ENCODE results near the gene ZRSR2. TPM values are rescaled to one million over a fixed set of nuclear protein-coding genes. Genes with fewer than 3 reads are reported as not detected.

ZRSR2 gene
- total and polyA plus RNA-seq, 9 of the 15 experiments (the other 6 are each of a cell fraction or from before 2014, with no cell fraction given): 3.5 to 19.5 (median 8.6) TPM

GRCh38 chrX:15789979-15790768, at the start of gene ZRSR2 (continued):
- TF ChIP-seq HEY1 (CRISPR knock-in tag; IDR thresholded peaks at IDR 0.05; ENCODE audit: borderline replicate concordance) (no peak), TBL1XR1 (IDR thresholded peaks at IDR 0.05; ENCODE audit: low read length in 2 of 2) (no peak), SPI1 (IDR thresholded peaks at IDR 0.05; ENCODE audit: borderline replicate concordance, low read depth, low read length) (no peak), ZNF507 (tag; conservative IDR thresholded peaks at IDR 0.05) (no peak), ARID3A (IDR thresholded peaks at IDR 0.05; ENCODE audit: borderline replicate concordance, low read depth, low read length) (no peak), ZEB2 (IDR thresholded peaks at IDR 0.05) (peak; percentile 65), ZKSCAN8 (CRISPR knock-in tag; IDR thresholded peaks at IDR 0.05) (no peak), ZNF121 (CRISPR knock-in tag; conservative IDR thresholded peaks at IDR 0.05) (no peak), MXI1 (IDR thresholded peaks at IDR 0.05; ENCODE audit: low read depth, low read length) (no peak), NR3C1 (CRISPR knock-in tag; IDR thresholded peaks at IDR 0.05) (no peak), RBM25 (IDR thresholded peaks at IDR 0.05; ENCODE audit: low read depth, low read length, severe bottlenecking) (no peak), ZBTB17 (CRISPR knock-in tag; IDR thresholded peaks at IDR 0.05) (no peak), FOXP4 (CRISPR knock-in tag; IDR thresholded peaks at IDR 0.05; ENCODE audit: borderline replicate concordance) (no peak), ZNF589 (CRISPR knock-in tag; IDR thresholded peaks at IDR 0.05; ENCODE audit: low read depth) (no peak), SUPT5H (IDR thresholded peaks at IDR 0.05) (peak; percentile 79), SRF (CRISPR knock-in tag; IDR thresholded peaks at IDR 0.05) (no peak), PRPF4 (IDR thresholded peaks at IDR 0.05; ENCODE audit: insufficient read depth, low read depth, low read length, poor library complexity, severe bottlenecking) (no peak), ZNF23 (CRISPR knock-in tag; IDR thresholded peaks at IDR 0.05) (no peak)
- TF ChIP-seq, protein P1, sequence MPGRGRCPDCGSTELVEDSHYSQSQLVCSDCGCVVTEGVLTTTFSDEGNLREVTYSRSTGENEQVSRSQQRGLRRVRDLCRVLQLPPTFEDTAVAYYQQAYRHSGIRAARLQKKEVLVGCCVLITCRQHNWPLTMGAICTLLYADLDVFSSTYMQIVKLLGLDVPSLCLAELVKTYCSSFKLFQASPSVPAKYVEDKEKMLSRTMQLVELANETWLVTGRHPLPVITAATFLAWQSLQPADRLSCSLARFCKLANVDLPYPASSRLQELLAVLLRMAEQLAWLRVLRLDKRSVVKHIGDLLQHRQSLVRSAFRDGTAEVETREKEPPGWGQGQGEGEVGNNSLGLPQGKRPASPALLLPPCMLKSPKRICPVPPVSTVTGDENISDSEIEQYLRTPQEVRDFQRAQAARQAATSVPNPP (IDR thresholded peaks at IDR 0.05; ENCODE audit: borderline replicate concordance, insufficient read depth, insufficient read length): no peak
- TF ChIP-seq, protein P2, sequence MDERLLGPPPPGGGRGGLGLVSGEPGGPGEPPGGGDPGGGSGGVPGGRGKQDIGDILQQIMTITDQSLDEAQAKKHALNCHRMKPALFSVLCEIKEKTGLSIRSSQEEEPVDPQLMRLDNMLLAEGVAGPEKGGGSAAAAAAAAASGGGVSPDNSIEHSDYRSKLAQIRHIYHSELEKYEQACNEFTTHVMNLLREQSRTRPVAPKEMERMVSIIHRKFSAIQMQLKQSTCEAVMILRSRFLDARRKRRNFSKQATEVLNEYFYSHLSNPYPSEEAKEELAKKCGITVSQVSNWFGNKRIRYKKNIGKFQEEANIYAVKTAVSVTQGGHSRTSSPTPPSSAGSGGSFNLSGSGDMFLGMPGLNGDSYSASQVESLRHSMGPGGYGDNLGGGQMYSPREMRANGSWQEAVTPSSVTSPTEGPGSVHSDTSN (CRISPR knock-in tag; IDR thresholded peaks at IDR 0.05; ENCODE audit: low read depth): no peak
- TF ChIP-seq, protein P2 (tag; conservative IDR thresholded peaks at IDR 0.05; ENCODE audit: low read depth): peak; percentile 77; the same call in 1 of the 2 replicates
